ENCODE measurements around the gene FES.

FES gene

DNA sequence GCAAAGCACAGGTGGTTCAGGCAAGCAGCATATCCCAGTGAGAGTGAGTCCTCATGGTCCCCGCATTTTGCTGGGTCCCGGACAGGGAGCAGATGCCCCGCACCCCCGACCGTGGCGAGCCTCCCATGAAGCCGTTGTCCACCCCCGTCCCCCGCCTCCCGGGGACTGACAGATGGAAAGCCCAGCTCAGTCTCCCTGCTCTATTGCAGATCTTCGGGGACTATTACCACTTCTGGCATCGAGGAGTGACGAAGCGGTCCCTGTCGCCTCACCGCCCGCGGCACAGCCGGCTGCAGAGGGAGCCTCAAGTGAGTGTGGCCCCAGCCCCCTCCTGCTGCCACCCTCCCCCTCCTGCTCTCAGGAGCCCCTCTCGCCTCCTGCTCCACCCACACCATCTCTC lies 8.3 kb upstream of the FES start:
- DNase-seq (ENCODE audit: low spot score), result no peak

DNA sequence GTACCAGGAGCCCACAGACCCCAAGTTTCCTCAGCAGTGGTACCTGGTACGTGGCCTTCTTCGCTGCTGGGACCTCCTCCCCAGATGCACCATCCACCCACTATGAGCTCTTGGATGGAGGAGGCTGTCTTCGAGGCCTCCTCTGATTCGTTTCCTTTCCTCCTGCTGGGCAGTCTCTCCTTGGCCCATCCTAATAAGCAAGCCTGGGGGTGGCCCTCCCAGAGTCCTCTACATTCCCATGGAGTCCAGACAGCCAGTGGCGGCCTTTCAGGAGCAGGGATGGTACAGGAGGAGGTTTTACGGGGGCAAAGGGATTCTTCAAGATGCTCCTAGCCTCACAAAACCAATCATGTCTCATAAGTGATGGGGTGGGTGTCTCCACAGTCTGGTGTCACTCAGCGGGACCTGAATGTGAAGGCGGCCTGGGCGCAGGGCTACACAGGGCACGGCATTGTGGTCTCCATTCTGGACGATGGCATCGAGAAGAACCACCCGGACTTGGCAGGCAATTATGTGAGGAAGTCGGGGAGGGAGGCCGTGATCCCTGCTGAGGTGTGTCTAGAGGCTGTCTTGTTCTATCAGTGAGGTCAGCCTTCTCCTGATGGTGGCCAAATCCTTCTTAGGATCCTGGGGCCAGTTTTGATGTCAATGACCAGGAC lies 7.7 kb upstream of the FES start:
- DNase-seq (ENCODE audit: low spot score), result no peak

DNA sequence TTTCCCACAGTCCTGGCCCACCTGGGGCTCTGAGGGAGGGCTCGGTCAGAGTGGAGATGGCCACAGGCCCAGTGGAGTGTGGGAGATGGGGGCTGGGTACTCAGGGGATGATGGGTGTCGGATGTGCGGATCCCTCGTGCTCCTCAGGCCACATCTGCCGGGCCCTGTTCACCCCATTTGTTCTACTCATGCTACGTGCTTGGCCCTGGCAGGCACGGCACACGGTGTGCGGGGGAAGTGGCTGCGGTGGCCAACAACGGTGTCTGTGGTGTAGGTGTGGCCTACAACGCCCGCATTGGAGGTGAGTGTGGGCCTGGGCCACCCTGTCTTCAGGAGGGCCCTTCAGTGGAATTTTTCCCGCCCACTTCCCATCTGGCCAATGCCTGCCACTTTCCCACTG lies 7.0 kb upstream of the FES start:
- no peak for DNase-seq (ENCODE audit: low spot score)

DNA sequence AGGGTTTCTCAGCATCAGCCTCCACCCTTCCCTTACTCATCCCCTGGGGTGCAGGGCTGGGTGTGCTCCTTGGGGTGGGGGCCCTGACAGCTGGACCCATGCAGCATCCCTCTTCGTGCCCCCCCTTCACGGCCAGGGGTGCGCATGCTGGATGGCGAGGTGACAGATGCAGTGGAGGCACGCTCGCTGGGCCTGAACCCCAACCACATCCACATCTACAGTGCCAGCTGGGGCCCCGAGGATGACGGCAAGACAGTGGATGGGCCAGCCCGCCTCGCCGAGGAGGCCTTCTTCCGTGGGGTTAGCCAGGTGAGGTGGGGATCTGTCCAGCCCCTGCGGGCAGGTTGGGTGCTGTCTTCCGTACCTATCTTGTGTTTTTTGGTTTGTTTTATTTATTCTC lies 6.3 kb upstream of the FES start:
- DNase-seq (ENCODE audit: low spot score), result no peak

DNA sequence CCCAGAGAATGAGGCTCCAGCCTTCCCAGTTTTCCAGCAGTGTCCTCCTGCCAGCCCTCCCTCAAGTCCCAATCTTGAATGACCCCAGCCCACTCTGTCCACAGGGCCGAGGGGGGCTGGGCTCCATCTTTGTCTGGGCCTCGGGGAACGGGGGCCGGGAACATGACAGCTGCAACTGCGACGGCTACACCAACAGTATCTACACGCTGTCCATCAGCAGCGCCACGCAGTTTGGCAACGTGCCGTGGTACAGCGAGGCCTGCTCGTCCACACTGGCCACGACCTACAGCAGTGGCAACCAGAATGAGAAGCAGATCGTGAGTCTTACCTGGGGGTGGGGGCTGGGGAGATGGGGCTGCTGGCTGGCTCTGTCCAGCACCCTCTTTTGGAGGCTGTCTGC lies 5.6 kb upstream of the FES start:
- DNase-seq (ENCODE audit: low spot score), result no peak

DNA sequence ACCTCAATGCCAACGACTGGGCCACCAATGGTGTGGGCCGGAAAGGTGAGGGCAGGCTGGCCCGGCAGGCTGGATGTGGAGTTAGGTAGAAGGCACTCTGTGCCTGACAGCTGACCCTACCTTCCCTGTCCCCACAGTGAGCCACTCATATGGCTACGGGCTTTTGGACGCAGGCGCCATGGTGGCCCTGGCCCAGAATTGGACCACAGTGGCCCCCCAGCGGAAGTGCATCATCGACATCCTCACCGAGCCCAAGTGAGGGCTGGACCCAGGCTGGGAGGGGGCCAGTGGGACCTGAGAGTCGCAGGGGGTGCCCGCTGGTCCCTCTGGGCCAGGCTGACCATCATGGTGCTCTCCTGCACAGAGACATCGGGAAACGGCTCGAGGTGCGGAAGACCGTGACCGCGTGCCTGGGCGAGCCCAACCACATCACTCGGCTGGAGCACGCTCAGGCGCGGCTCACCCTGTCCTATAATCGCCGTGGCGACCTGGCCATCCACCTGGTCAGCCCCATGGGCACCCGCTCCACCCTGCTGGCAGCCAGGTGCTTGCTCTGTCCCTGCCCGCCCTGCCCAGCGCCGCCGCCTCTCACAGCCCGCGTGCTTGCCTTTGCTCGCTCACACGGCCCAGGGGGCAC lies 4.5 kb upstream of the FES start:
- DNase-seq (ENCODE audit: low spot score), result no peak

DNA sequence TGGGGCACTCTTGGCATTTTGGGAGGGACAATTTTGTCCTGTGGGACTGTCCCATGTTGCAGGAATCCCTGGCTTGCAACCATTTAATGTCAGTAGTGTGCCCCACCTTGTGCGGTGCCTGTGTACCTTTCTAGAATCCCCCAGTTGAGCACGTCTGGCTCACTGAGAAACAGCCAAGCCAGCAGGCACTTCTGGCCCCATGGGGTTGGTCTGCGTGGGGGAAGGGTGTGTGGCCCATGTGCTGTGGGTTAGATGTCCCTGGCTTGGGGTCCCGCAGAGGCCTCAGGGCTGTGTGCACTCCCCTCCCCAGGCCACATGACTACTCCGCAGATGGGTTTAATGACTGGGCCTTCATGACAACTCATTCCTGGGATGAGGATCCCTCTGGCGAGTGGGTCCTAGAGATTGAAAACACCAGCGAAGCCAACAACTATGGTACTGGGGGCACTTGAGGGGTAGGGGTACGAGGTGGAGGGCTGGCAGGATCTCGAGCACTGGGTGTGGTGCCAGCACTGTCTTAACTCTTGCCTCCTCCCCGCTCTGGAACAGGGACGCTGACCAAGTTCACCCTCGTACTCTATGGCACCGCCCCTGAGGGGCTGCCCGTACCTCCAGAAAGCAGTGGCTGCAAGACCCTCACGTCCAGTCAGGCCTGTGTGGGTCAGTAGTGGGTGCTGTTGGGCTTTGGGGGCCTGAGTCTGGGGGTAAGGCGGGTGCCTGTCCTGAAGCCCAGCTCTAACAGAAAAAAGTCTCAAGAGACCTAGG lies 3.7 kb upstream of the FES start:
- no peak for DNase-seq (ENCODE audit: low spot score)

DNA sequence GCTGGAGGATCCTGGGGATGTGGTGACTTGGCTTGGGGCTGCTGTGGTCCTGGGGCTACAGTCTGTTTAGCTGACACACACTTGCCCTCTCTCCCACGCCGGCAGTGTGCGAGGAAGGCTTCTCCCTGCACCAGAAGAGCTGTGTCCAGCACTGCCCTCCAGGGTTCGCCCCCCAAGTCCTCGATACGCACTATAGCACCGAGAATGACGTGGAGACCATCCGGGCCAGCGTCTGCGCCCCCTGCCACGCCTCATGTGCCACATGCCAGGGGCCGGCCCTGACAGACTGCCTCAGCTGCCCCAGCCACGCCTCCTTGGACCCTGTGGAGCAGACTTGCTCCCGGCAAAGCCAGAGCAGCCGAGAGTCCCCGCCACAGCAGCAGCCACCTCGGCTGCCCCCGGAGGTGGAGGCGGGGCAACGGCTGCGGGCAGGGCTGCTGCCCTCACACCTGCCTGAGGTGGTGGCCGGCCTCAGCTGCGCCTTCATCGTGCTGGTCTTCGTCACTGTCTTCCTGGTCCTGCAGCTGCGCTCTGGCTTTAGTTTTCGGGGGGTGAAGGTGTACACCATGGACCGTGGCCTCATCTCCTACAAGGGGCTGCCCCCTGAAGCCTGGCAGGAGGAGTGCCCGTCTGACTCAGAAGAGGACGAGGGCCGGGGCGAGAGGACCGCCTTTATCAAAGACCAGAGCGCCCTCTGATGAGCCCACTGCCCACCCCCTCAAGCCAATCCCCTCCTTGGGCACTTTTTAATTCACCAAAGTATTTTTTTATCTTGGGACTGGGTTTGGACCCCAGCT lies 2.9 kb upstream of the FES start:
- DNase-seq (ENCODE audit: low spot score), result no peak

DNA sequence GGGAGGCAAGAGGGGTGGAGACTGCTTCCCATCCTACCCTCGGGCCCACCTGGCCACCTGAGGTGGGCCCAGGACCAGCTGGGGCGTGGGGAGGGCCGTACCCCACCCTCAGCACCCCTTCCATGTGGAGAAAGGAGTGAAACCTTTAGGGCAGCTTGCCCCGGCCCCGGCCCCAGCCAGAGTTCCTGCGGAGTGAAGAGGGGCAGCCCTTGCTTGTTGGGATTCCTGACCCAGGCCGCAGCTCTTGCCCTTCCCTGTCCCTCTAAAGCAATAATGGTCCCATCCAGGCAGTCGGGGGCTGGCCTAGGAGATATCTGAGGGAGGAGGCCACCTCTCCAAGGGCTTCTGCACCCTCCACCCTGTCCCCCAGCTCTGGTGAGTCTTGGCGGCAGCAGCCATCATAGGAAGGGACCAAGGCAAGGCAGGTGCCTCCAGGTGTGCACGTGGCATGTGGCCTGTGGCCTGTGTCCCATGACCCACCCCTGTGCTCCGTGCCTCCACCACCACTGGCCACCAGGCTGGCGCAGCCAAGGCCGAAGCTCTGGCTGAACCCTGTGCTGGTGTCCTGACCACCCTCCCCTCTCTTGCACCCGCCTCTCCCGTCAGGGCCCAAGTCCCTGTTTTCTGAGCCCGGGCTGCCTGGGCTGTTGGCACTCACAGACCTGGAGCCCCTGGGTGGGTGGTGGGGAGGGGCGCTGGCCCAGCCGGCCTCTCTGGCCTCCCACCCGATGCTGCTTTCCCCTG lies 2.2 kb upstream of the FES start:
- DNase-seq (ENCODE audit: low spot score), result no peak

DNA sequence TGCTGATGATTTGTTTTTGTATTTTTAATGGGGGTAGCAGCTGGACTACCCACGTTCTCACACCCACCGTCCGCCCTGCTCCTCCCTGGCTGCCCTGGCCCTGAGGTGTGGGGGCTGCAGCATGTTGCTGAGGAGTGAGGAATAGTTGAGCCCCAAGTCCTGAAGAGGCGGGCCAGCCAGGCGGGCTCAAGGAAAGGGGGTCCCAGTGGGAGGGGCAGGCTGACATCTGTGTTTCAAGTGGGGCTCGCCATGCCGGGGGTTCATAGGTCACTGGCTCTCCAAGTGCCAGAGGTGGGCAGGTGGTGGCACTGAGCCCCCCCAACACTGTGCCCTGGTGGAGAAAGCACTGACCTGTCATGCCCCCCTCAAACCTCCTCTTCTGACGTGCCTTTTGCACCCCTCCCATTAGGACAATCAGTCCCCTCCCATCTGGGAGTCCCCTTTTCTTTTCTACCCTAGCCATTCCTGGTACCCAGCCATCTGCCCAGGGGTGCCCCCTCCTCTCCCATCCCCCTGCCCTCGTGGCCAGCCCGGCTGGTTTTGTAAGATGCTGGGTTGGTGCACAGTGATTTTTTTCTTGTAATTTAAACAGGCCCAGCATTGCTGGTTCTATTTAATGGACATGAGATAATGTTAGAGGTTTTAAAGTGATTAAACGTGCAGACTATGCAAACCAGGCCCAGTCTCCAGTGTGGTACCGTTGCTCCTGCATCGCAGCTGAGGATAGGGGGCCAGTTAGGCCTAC lies 1.4 kb upstream of the FES start:
- DNase-seq (ENCODE audit: low spot score), result no peak

DNA sequence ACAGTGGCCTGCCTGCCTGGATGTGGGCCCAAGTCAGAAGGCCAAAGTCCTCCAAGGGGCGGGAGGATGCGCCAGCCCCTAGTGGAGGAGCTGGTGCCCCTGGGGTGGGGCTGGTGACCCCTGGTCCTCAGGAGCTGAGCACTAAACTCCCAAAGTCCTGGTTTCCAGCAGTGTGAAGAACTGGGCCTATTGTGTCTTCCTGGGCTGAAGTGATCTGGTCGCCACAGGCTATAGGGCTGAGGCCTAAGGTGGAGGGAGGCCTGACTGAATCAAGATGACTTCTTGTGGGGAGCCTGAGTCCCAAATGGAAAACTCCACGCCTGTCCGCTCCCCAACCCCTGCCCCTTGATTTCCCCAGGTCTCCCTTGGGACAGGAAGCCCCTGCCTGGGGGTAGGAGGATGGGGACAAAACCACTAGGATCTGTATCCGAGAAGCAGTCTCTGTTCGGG lies 753 bp upstream of the FES start:
- DNase-seq (ENCODE audit: low spot score), result no peak

DNA sequence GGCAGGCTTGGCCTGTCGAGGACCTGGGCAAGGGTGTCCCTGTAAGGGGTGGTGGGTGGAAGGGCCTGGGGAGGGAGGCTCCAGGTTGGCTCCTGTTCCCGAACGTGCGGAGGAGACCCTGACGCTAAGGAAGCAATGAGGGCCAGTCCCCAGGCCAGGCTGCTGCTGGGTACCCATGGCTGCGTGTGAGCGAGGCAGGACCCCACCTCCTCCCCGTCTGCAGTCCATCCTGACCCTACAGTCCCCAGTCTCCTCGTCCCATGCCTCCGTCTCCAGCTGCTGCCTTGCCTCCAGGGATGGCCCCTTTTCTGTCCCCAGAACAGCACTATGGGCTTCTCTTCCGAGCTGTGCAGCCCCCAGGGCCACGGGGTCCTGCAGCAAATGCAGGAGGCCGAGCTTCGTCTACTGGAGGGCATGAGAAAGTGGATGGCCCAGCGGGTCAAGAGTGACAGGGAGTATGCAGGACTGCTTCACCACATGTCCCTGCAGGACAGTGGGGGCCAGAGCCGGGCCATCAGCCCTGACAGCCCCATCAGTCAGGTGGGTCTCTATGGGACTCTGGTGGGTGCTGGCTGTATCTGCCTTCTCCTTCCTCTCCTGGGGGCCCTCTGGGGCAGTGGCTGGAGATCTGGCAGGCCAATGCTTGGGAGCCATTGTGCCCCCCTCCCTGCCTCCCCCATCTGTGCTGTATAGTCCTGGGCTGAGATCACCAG lies 571 bp downstream of the FES start:
- DNase-seq (ENCODE audit: low spot score), result no peak

DNA sequence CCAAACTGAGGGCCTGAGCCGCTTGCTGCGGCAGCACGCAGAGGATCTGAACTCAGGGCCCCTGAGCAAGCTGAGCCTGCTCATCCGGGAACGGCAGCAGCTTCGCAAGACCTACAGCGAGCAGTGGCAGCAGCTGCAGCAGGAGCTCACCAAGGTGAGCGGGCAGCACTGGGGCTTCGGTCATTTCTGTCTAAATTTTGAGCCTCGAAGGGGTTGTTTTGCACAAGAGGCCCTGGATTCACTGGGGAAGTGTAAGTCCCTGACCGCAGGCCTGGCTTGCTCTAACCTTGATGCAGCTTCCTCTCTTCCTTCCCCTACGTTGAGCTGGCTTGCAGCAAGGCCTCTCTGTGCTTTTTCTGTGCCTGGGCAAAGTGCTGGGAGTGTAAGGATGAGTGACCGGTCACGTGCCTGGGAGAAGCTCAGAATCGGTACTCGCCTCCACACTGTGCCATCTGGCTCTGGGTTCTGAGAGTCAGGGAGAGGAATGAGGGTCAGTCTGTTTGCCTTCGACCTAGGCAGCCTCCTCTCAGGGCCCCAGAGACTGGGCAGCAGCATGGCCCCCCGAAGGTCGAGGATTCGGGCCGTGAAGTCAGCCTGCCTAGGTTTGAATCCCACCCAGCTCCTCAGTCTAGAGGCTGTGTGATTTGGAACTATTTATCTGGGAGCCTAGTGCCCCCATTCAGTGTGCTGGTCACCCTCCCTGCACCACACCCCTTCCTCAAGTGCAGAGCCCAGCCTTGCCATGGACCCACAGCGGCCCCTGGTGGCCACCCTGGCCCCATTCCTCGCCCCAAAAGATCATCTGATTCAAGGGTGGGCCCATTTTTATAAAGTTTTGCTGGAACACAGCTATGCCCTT lies 1.4 kb downstream of the FES start:
- DNase-seq (ENCODE audit: low spot score), result no peak

DNA sequence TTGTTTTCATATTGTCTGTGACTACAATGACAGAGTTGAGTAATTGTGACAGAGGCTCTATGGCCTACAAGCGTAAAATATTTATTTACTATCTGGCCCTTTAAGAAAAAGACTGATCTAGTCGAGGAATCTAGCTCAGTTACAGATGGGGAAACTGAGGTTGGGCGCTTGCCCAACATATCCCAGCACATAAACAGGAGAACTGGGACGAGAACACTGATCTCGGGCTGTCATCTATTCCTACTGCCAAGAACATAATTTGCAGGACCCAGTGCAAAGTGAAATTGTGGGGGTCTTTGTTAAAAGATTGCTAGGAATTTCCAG lies 1.9 kb downstream of the FES start:
- DNase-seq (ENCODE audit: low spot score), result no peak

DNA sequence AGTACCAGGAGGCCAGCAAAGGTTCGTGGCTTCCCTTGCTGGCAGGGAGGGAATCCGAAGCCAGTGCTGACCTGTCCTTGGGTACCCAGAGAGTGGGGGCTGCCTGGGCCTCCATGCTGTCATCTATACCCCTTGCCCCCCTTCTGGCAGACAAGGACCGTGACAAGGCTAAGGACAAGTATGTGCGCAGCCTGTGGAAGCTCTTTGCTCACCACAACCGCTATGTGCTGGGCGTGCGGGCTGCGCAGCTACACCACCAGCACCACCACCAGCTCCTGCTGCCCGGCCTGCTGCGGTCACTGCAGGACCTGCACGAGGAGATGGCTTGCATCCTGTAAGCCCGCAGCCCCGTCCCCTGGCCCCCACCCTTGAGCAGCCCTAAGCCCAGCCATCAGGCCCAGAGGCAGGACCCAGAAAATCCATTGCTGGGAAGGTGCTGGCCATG lies 2.8 kb downstream of the FES start:
- DNase-seq (ENCODE audit: low spot score), result no peak

DNA sequence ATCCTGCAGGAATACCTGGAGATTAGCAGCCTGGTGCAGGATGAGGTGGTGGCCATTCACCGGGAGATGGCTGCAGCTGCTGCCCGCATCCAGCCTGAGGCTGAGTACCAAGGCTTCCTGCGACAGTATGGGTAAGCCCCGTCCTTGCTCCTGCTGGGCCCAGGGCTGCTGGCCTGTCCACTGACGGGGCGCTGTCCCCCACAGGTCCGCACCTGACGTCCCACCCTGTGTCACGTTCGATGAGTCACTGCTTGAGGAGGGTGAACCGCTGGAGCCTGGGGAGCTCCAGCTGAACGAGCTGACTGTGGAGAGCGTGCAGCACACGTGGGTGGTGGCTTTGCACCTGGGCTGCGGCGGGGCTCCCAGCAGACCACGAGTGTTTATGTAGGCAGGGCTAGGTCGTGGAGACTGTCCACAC lies 5.0 kb downstream of the FES start:
- no peak for DNase-seq (ENCODE audit: low spot score)

DNA sequence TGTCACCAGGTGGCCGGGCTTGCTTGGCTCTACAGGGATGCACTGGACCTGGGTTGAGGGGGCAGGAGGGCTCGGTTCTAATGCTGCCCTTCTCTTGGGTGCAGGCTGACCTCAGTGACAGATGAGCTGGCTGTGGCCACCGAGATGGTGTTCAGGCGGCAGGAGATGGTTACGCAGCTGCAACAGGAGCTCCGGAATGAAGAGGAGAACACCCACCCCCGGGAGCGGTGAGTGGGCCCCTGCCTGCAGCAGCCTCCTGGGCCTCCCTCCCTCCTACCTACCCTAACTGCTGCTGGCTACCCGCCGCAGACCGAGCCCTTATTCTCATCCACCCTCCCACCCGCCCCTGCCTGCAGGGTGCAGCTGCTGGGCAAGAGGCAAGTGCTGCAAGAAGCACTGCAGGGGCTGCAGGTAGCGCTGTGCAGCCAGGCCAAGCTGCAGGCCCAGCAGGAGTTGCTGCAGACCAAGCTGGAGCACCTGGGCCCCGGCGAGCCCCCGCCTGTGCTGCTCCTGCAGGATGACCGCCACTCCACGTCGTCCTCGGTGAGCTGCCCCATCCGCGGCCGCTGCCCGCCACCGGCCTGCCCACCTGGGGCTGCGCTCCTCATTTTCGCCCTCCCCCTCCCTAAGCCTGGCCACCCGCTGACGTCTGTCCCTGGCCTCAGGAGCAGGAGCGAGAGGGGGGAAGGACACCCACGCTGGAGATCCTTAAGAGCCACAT lies 5.6 kb downstream of the FES start:
- DNase-seq (ENCODE audit: low spot score), result no peak

DNA sequence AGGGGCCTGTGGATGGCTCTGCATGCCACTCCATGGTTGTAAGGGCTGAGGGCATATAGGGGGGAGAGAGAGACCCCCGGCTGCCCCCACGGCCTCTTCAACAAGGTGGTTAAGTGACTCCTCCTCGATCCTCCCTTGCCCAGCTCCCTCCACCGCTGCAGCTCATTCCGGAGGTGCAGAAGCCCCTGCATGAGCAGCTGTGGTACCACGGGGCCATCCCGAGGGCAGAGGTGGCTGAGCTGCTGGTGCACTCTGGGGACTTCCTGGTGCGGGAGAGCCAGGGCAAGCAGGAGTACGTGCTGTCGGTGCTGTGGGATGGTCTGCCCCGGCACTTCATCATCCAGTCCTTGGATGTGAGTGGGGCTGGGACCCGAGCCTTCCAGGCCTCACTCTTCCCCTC lies 6.5 kb downstream of the FES start:
- no peak for DNase-seq (ENCODE audit: low spot score)
